Measurements from ENCODE around the gene DCDC1.

Gene DCDC1

GRCh38 chr11:30860146-30860545 lies 509.4 kb downstream of the DCDC1 start:
- Histone ChIP-seq H3K27ac (ENCODE audit: low read length) (no peak overlapping the region), H3K36me3 (ENCODE audit: control insufficient read depth, insufficient read depth, low read length) (no peaks in the 10 kb centered on the region), H3K4me3 (ENCODE audit: low read length) (no peak overlapping the region), H3K9me3 (ENCODE audit: control insufficient read depth, insufficient read depth, low read length) (no peaks in the 10 kb centered on the region), H3K27me3 (ENCODE audit: control insufficient read depth, insufficient read depth, low read length) (no peaks in the 10 kb centered on the region), H3K4me1 (ENCODE audit: control insufficient read depth, insufficient read depth, low read length) (no peaks in the 10 kb centered on the region; the same call in 1 of the 2 replicates)
- no peak for DNase-seq (ENCODE audit: low read depth, low spot score)
- no CpG with 5 or more reads among the region's 2 CpGs for WGBS (ENCODE audit: insufficient coverage, insufficient read length)

GRCh38 chr11:30859669-30860068 lies 509.9 kb downstream of the DCDC1 start:
- WGBS (ENCODE audit: insufficient coverage, insufficient read length): no CpG with 5 or more reads among the region's 3 CpGs
- H3K27ac ChIP-seq (ENCODE audit: low read length): no peak overlapping the region
- no peak for DNase-seq (ENCODE audit: low read depth, low spot score)
- no peaks in the 10 kb centered on the region for H3K9me3 ChIP-seq (ENCODE audit: control insufficient read depth, insufficient read depth, low read length)
- no peaks in the 10 kb centered on the region; the same call in 1 of the 2 replicates for H3K4me1 ChIP-seq (ENCODE audit: control insufficient read depth, insufficient read depth, low read length)
- no peaks in the 10 kb centered on the region for H3K27me3 ChIP-seq (ENCODE audit: control insufficient read depth, insufficient read depth, low read length)
- H3K36me3 ChIP-seq (ENCODE audit: control insufficient read depth, insufficient read depth, low read length): no peaks in the 10 kb centered on the region
- H3K4me3 ChIP-seq (ENCODE audit: low read length): no peak overlapping the region

- Histone ChIP-seq H3K4me3 (ENCODE audit: low read length) (no peak overlapping the region), H3K36me3 (ENCODE audit: control insufficient read depth, insufficient read depth, low read length) (no peaks in the 10 kb centered on the region), H3K27me3 (ENCODE audit: control insufficient read depth, insufficient read depth, low read length) (no peaks in the 10 kb centered on the region), H3K4me1 (ENCODE audit: control insufficient read depth, insufficient read depth, low read length) (peaks cover 1% of the 10 kb centered on the region; the same call in 1 of the 2 replicates), H3K27ac (ENCODE audit: low read length) (no peak overlapping the region), H3K9me3 (ENCODE audit: control insufficient read depth, insufficient read depth, low read length) (no peaks in the 10 kb centered on the region)
- DNase-seq (ENCODE audit: low read depth, low spot score): no peak
- no CpG with 5 or more reads among the region's 5 CpGs for WGBS (ENCODE audit: insufficient coverage, insufficient read length)
Measured at GRCh38 chr11:30855383-30856006, 514.0 kb downstream of the DCDC1 start.

GRCh38 chr11:30853439-30853838 lies 516.1 kb downstream of the DCDC1 start:
- no peak for DNase-seq (ENCODE audit: low read depth, low spot score)
- Histone ChIP-seq H3K36me3 (ENCODE audit: control insufficient read depth, insufficient read depth, low read length) (no peaks in the 10 kb centered on the region), H3K9me3 (ENCODE audit: control insufficient read depth, insufficient read depth, low read length) (no peaks in the 10 kb centered on the region), H3K27ac (ENCODE audit: low read length) (no peak overlapping the region), H3K4me1 (ENCODE audit: control insufficient read depth, insufficient read depth, low read length) (0 out of 2 replicates have a peak, but pooled peaks cover 1% of the 10 kb centered on the region), H3K4me3 (ENCODE audit: low read length) (no peak overlapping the region), H3K27me3 (ENCODE audit: control insufficient read depth, insufficient read depth, low read length) (no peaks in the 10 kb centered on the region)

GRCh38 chr11:30852645-30853044 lies 516.9 kb downstream of the DCDC1 start:
- Histone ChIP-seq H3K36me3 (ENCODE audit: control insufficient read depth, insufficient read depth, low read length) (no peaks in the 10 kb centered on the region), H3K27ac (ENCODE audit: low read length) (no peak overlapping the region), H3K27me3 (ENCODE audit: control insufficient read depth, insufficient read depth, low read length) (no peaks in the 10 kb centered on the region), H3K9me3 (ENCODE audit: control insufficient read depth, insufficient read depth, low read length) (no peaks in the 10 kb centered on the region), H3K4me3 (ENCODE audit: low read length) (no peak overlapping the region), H3K4me1 (ENCODE audit: control insufficient read depth, insufficient read depth, low read length) (0 out of 2 replicates have a peak, but pooled peaks cover 1% of the 10 kb centered on the region)
- DNase-seq (ENCODE audit: low read depth, low spot score): no peak
- WGBS (ENCODE audit: insufficient coverage, insufficient read length): no CpG with 5 or more reads among the region's 4 CpGs

- H3K4me1 ChIP-seq (ENCODE audit: control insufficient read depth, insufficient read depth, low read length): 0 out of 2 replicates have a peak, but pooled peaks cover 1% of the 10 kb centered on the region
- no CpG with 5 or more reads among the region's 1 CpG for WGBS (ENCODE audit: insufficient coverage, insufficient read length)
- H3K27me3 ChIP-seq (ENCODE audit: control insufficient read depth, insufficient read depth, low read length): no peaks in the 10 kb centered on the region
- H3K9me3 ChIP-seq (ENCODE audit: control insufficient read depth, insufficient read depth, low read length): no peaks in the 10 kb centered on the region
- DNase-seq (ENCODE audit: low read depth, low spot score): no peak
- H3K27ac ChIP-seq (ENCODE audit: low read length): no peak overlapping the region
- H3K4me3 ChIP-seq (ENCODE audit: low read length): no peak overlapping the region
- no peaks in the 10 kb centered on the region for H3K36me3 ChIP-seq (ENCODE audit: control insufficient read depth, insufficient read depth, low read length)
Measured at GRCh38 chr11:30852091-30852490, 517.4 kb downstream of the DCDC1 start.

GRCh38 chr11:30837252-30837651 lies 532.3 kb downstream of the DCDC1 start:
- Histone ChIP-seq H3K27ac (ENCODE audit: low read length) (no peak overlapping the region), H3K36me3 (ENCODE audit: control insufficient read depth, insufficient read depth, low read length) (no peaks in the 10 kb centered on the region), H3K4me1 (ENCODE audit: control insufficient read depth, insufficient read depth, low read length) (no peaks in the 10 kb centered on the region), H3K27me3 (ENCODE audit: control insufficient read depth, insufficient read depth, low read length) (no peaks in the 10 kb centered on the region), H3K9me3 (ENCODE audit: control insufficient read depth, insufficient read depth, low read length) (no peaks in the 10 kb centered on the region), H3K4me3 (ENCODE audit: low read length) (no peak overlapping the region)
- WGBS (ENCODE audit: insufficient coverage, insufficient read length): no CpG with 5 or more reads among the region's 1 CpG
- DNase-seq (ENCODE audit: low read depth, low spot score): no peak

- no peak for DNase-seq (ENCODE audit: low read depth, low spot score)
- WGBS (ENCODE audit: insufficient coverage, insufficient read length): no CpG with 5 or more reads among the region's 1 CpG
- Histone ChIP-seq H3K4me1 (ENCODE audit: control insufficient read depth, insufficient read depth, low read length) (no peaks in the 10 kb centered on the region), H3K27me3 (ENCODE audit: control insufficient read depth, insufficient read depth, low read length) (no peaks in the 10 kb centered on the region), H3K4me3 (ENCODE audit: low read length) (no peak overlapping the region), H3K9me3 (ENCODE audit: control insufficient read depth, insufficient read depth, low read length) (no peaks in the 10 kb centered on the region), H3K27ac (ENCODE audit: low read length) (no peak overlapping the region), H3K36me3 (ENCODE audit: control insufficient read depth, insufficient read depth, low read length) (no peaks in the 10 kb centered on the region)
Measured at GRCh38 chr11:30832831-30833230, 536.7 kb downstream of the DCDC1 start.

- Histone ChIP-seq H3K9me3 (ENCODE audit: control insufficient read depth, insufficient read depth, low read length) (no peaks in the 10 kb centered on the region), H3K36me3 (ENCODE audit: control insufficient read depth, insufficient read depth, low read length) (no peaks in the 10 kb centered on the region), H3K27me3 (ENCODE audit: control insufficient read depth, insufficient read depth, low read length) (no peaks in the 10 kb centered on the region), H3K4me3 (ENCODE audit: low read length) (no peak overlapping the region), H3K27ac (ENCODE audit: low read length) (no peak overlapping the region), H3K4me1 (ENCODE audit: control insufficient read depth, insufficient read depth, low read length) (no peaks in the 10 kb centered on the region)
- no CpG with 5 or more reads among the region's 1 CpG for WGBS (ENCODE audit: insufficient coverage, insufficient read length)
- DNase-seq (ENCODE audit: low read depth, low spot score): no peak
Measured at GRCh38 chr11:30830681-30831080, 538.9 kb downstream of the DCDC1 start.

GRCh38 chr11:30826911-30827310 lies 542.6 kb downstream of the DCDC1 start:
- Histone ChIP-seq H3K27ac (ENCODE audit: low read length) (no peak overlapping the region), H3K4me3 (ENCODE audit: low read length) (no peak overlapping the region), H3K36me3 (ENCODE audit: control insufficient read depth, insufficient read depth, low read length) (no peaks in the 10 kb centered on the region), H3K9me3 (ENCODE audit: control insufficient read depth, insufficient read depth, low read length) (no peaks in the 10 kb centered on the region), H3K4me1 (ENCODE audit: control insufficient read depth, insufficient read depth, low read length) (no peaks in the 10 kb centered on the region), H3K27me3 (ENCODE audit: control insufficient read depth, insufficient read depth, low read length) (no peaks in the 10 kb centered on the region)
- WGBS (ENCODE audit: insufficient coverage, insufficient read length): no CpG with 5 or more reads among the region's 4 CpGs
- no peak for DNase-seq (ENCODE audit: low read depth, low spot score)

GRCh38 chr11:30825723-30826122 lies 543.8 kb downstream of the DCDC1 start:
- DNase-seq (ENCODE audit: low read depth, low spot score): no peak
- Histone ChIP-seq H3K27ac (ENCODE audit: low read length) (no peak overlapping the region), H3K9me3 (ENCODE audit: control insufficient read depth, insufficient read depth, low read length) (no peaks in the 10 kb centered on the region), H3K4me3 (ENCODE audit: low read length) (no peak overlapping the region), H3K4me1 (ENCODE audit: control insufficient read depth, insufficient read depth, low read length) (no peaks in the 10 kb centered on the region), H3K36me3 (ENCODE audit: control insufficient read depth, insufficient read depth, low read length) (no peaks in the 10 kb centered on the region), H3K27me3 (ENCODE audit: control insufficient read depth, insufficient read depth, low read length) (no peaks in the 10 kb centered on the region)
- WGBS (ENCODE audit: insufficient coverage, insufficient read length): no CpG with 5 or more reads among the region's 3 CpGs

Data from iPS DF 6.9 (cell line).